MM.1S (cell line): Measurements from ENCODE around the gene PSME2.

Experiments
- EZH2phosphoT487 ChIP-seq: fragments of 300-600 bp; sonication (generic); IDR thresholded peaks from 2 replicates; pipeline ENCODE4 v1.6.1; 2018; ENCODE audit warnings: antibody characterized with exemption, low read length
- TF ChIP-seq, protein P1 (sequence below): fragments of 300-600 bp; sonication (generic); IDR thresholded peaks from 2 replicates; pipeline ENCODE4 v1.5.1; 2016; ENCODE audit warnings: antibody characterized with exemption, low read length, mixed read lengths

- TF ChIP-seq, protein P1, sequence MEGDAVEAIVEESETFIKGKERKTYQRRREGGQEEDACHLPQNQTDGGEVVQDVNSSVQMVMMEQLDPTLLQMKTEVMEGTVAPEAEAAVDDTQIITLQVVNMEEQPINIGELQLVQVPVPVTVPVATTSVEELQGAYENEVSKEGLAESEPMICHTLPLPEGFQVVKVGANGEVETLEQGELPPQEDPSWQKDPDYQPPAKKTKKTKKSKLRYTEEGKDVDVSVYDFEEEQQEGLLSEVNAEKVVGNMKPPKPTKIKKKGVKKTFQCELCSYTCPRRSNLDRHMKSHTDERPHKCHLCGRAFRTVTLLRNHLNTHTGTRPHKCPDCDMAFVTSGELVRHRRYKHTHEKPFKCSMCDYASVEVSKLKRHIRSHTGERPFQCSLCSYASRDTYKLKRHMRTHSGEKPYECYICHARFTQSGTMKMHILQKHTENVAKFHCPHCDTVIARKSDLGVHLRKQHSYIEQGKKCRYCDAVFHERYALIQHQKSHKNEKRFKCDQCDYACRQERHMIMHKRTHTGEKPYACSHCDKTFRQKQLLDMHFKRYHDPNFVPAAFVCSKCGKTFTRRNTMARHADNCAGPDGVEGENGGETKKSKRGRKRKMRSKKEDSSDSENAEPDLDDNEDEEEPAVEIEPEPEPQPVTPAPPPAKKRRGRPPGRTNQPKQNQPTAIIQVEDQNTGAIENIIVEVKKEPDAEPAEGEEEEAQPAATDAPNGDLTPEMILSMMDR, result no peak
- TF ChIP-seq EZH2phosphoT487, result no peak
Observed at GRCh38 chr14:24146978-24147760, 759 bp upstream of the PSME2 start, which contains the start of gene RNF31.
